ENCODE results near the gene SLC24A4.

SLC24A4 gene

GRCh38 chr14:92315050-92315805 is 7.7 kb upstream of the SLC24A4 start:
- no peak for DNase-seq (ENCODE audit: low read depth)
- H3K4me3 ChIP-seq (ENCODE audit: low read depth, low read length), result no peak overlapping the region

GRCh38 chr14:92316176-92316575 is 6.8 kb upstream of the SLC24A4 start:
- H3K4me3 ChIP-seq (ENCODE audit: low read depth, low read length), result no peak overlapping the region
- DNase-seq (ENCODE audit: low read depth), result no peak

- H3K4me3 ChIP-seq (ENCODE audit: low read depth, low read length), result no peak overlapping the region
- no peak for DNase-seq (ENCODE audit: low read depth)
Observed at GRCh38 chr14:92316937-92317336, 6.0 kb upstream of the SLC24A4 start.

GRCh38 chr14:92317511-92317910 is 5.5 kb upstream of the SLC24A4 start:
- DNase-seq (ENCODE audit: low read depth), result no peak
- no peak overlapping the region for H3K4me3 ChIP-seq (ENCODE audit: low read depth, low read length)

GRCh38 chr14:92321701-92322100 is 1.3 kb upstream of the SLC24A4 start:
- DNase-seq (ENCODE audit: low read depth), result no peak
- H3K4me3 ChIP-seq (ENCODE audit: low read depth, low read length), result no peak overlapping the region

GRCh38 chr14:92322516-92322915 is 449 bp upstream of the SLC24A4 start:
- DNase-seq (ENCODE audit: low read depth), result no peak
- no peak overlapping the region for H3K4me3 ChIP-seq (ENCODE audit: low read depth, low read length)

GRCh38 chr14:92323916-92324818 is 1.2 kb downstream of the SLC24A4 start:
- no peak overlapping the region for H3K4me3 ChIP-seq (ENCODE audit: low read depth, low read length)
- DNase-seq (ENCODE audit: low read depth), result no peak

GRCh38 chr14:92325835-92326234 is 2.9 kb downstream of the SLC24A4 start:
- no peak for DNase-seq (ENCODE audit: low read depth)
- no peak overlapping the region for H3K4me3 ChIP-seq (ENCODE audit: low read depth, low read length)

- H3K4me3 ChIP-seq (ENCODE audit: low read depth, low read length), result no peak overlapping the region
- no peak for DNase-seq (ENCODE audit: low read depth)
Observed at GRCh38 chr14:92328664-92329255, 5.8 kb downstream of the SLC24A4 start.

- no peak overlapping the region for H3K4me3 ChIP-seq (ENCODE audit: low read depth, low read length)
- DNase-seq (ENCODE audit: low read depth), result no peak
Observed at GRCh38 chr14:92334050-92334449, 11.1 kb downstream of the SLC24A4 start.

- no peak overlapping the region for H3K4me3 ChIP-seq (ENCODE audit: low read depth, low read length)
- DNase-seq (ENCODE audit: low read depth), result no peak
Observed at GRCh38 chr14:92336363-92336762, 13.4 kb downstream of the SLC24A4 start.

GRCh38 chr14:92339426-92339825 is 16.5 kb downstream of the SLC24A4 start:
- no peak for DNase-seq (ENCODE audit: low read depth)

GRCh38 chr14:92340071-92340470 is 17.1 kb downstream of the SLC24A4 start:
- no peak overlapping the region for H3K4me3 ChIP-seq (ENCODE audit: low read depth, low read length)
- no peak for DNase-seq (ENCODE audit: low read depth)

More at GRCh38 chr14:92339426-92339825, 16.5 kb downstream of the SLC24A4 start:
- H3K4me3 ChIP-seq (ENCODE audit: low read depth, low read length), result no peak overlapping the region

GRCh38 chr14:92340931-92341330 is 18.0 kb downstream of the SLC24A4 start:
- no peak for DNase-seq (ENCODE audit: low read depth)
- no peak overlapping the region for H3K4me3 ChIP-seq (ENCODE audit: low read depth, low read length)

- H3K4me3 ChIP-seq (ENCODE audit: low read depth, low read length), result no peak overlapping the region
- DNase-seq (ENCODE audit: low read depth), result no peak
Observed at GRCh38 chr14:92341791-92342190, 18.8 kb downstream of the SLC24A4 start.

- no peak overlapping the region for H3K4me3 ChIP-seq (ENCODE audit: low read depth, low read length)
- no peak for DNase-seq (ENCODE audit: low read depth)
Observed at GRCh38 chr14:92348154-92348553, 25.2 kb downstream of the SLC24A4 start.

GRCh38 chr14:92351750-92352149 is 28.8 kb downstream of the SLC24A4 start:
- DNase-seq (ENCODE audit: low read depth), result no peak
- no peak overlapping the region for H3K4me3 ChIP-seq (ENCODE audit: low read depth, low read length)

- H3K4me3 ChIP-seq (ENCODE audit: low read depth, low read length), result no peak overlapping the region
- DNase-seq (ENCODE audit: low read depth), result no peak
Observed at GRCh38 chr14:92352158-92352985, 29.4 kb downstream of the SLC24A4 start.

GRCh38 chr14:92353447-92353846 is 30.5 kb downstream of the SLC24A4 start:
- DNase-seq (ENCODE audit: low read depth), result no peak
- H3K4me3 ChIP-seq (ENCODE audit: low read depth, low read length), result no peak overlapping the region

Measured in skeletal muscle cell (primary cell).